Liver (tissue), 9 donors: ENCODE data around the gene HEATR5A. TPM values are rescaled to one million over a fixed set of nuclear protein-coding genes. Genes with fewer than 3 reads are reported as not detected.

Experiments used
- DNase-seq: peaks from one replicate; pipeline ENCODE4 v3.0.0-alpha.2; 2017; ENCODE audit warnings: low spot score
- H3K27ac ChIP-seq, 2 donors: one replicate each; pipeline ENCODE4 v1.7.0; 2013; ENCODE audit warnings: inconsistent platforms in 2 of 2, low read length in 2 of 2, control low read depth in 1 of 2, low read depth in 1 of 2, mild to moderate bottlenecking in 1 of 2
- H3K27me3 ChIP-seq, 4 donors: one replicate each; pipeline versions ENCODE4 v1.6.1 to v1.7.0; 2013; ENCODE audit warnings: low read length in 3 of 4, inconsistent platforms in 1 of 4, mild to moderate bottlenecking in 1 of 4, moderate library complexity in 1 of 4; ENCODE audit not compliant: control insufficient read depth in 4 of 4, insufficient read depth in 4 of 4
- H3K36me3 ChIP-seq, 4 donors: one replicate each; pipeline versions ENCODE4 v1.6.1 to v1.7.0; 2013; ENCODE audit warnings: low read length in 3 of 4, mild to moderate bottlenecking in 3 of 4, low read depth in 1 of 4, moderate library complexity in 1 of 4; ENCODE audit not compliant: control insufficient read depth in 4 of 4, insufficient read depth in 3 of 4
- H3K4me1 ChIP-seq, 4 donors: one replicate each; pipeline versions ENCODE4 v1.6.1 to v1.7.0; 2013; ENCODE audit warnings: low read length in 3 of 4, mild to moderate bottlenecking in 3 of 4, moderate library complexity in 1 of 4; ENCODE audit not compliant: control insufficient read depth in 4 of 4, insufficient read depth in 4 of 4
- H3K4me3 ChIP-seq, 3 donors: one replicate each; pipeline versions ENCODE4 v1.6.1 to v1.7.0; 2013; ENCODE audit warnings: low read length in 3 of 3, control low read depth in 1 of 3, low read depth in 1 of 3, mild to moderate bottlenecking in 1 of 3
- H3K9ac ChIP-seq, 2 donors: one replicate each; pipeline ENCODE4 v1.7.0; 2013; ENCODE audit warnings: low read length in 2 of 2, mild to moderate bottlenecking in 2 of 2, moderate library complexity in 2 of 2, control low read depth in 1 of 2, low read depth in 1 of 2
- H3K9me3 ChIP-seq, 4 donors: one replicate each; pipeline versions ENCODE4 v1.6.1 to v1.7.0; 2013; ENCODE audit warnings: low read length in 3 of 4; ENCODE audit not compliant: control insufficient read depth in 4 of 4
- ATF3 ChIP-seq: IDR thresholded peaks from 2 replicates; pipeline ENCODE4 v1.6.1; 2016; ENCODE audit warnings: antibody characterized with exemption
- CTCF ChIP-seq: fragments of 150-350 bp; IDR thresholded peaks from 2 replicates; pipeline ENCODE4 v1.5.1; 2017; ENCODE audit warnings: improper control_type of control experiment, low read depth, low read length; ENCODE audit not compliant: missing input control
- EGR1 ChIP-seq, 2 donors: IDR thresholded peaks; 2 replicates each; pipeline ENCODE4 v1.6.1; 2016 to 2018; ENCODE audit warnings: antibody characterized with exemption in 2 of 2, low read depth in 2 of 2
- FOXA1 ChIP-seq: IDR thresholded peaks from 2 replicates; pipeline ENCODE4 v1.6.1; 2016; ENCODE audit warnings: antibody characterized with exemption
- FOXA2 ChIP-seq: IDR thresholded peaks from 2 replicates; pipeline ENCODE4 v1.6.1; 2016; ENCODE audit warnings: antibody characterized with exemption
- GABPA ChIP-seq, 2 donors: IDR thresholded peaks in 1 of 2; conservative IDR thresholded peaks in 1 of 2; 2 replicates each; pipeline ENCODE4 v1.6.1; 2016; ENCODE audit warnings: antibody characterized with exemption in 2 of 2, mild to moderate bottlenecking in 1 of 2, moderate library complexity in 1 of 2
- HNF4A ChIP-seq, 2 donors: conservative IDR thresholded peaks; 2 replicates each; pipeline ENCODE4 v1.6.1; 2016; ENCODE audit warnings: antibody characterized with exemption in 2 of 2, mild to moderate bottlenecking in 2 of 2
- HNF4G ChIP-seq: IDR thresholded peaks from 2 replicates; pipeline ENCODE4 v1.6.1; 2016; ENCODE audit warnings: antibody characterized with exemption
- JUND ChIP-seq, 2 donors: IDR thresholded peaks; 2 replicates each; pipeline ENCODE4 v1.6.1; 2016; ENCODE audit warnings: antibody characterized with exemption in 2 of 2
- NR2F2 ChIP-seq: IDR thresholded peaks from 2 replicates; pipeline ENCODE4 v1.6.1; 2016; ENCODE audit warnings: antibody characterized with exemption
- SP1 ChIP-seq: IDR thresholded peaks from 2 replicates; pipeline ENCODE4 v1.6.1; 2018; ENCODE audit warnings: antibody characterized with exemption, mild to moderate bottlenecking
- YY1 ChIP-seq: IDR thresholded peaks from 2 replicates; pipeline ENCODE4 v1.6.1; 2016; ENCODE audit warnings: antibody characterized with exemption, mild to moderate bottlenecking
- WGBS: extraction: QIAGEN DNeasy Blood & Tissue Kit; methylation state at CpG from one replicate; pipeline ENCODE4 v1.1.7; 2013; 5-methylcytosine and 5-hydroxymethylcytosine counted together
- polyA plus RNA-seq, 2 donors: library from polyadenylated mRNA; stranded (reverse) in 1 of 2; unstranded in 1 of 2; fragments of 200-250 nt in 1 of 2; fragments of >200 nt in 1 of 2; fragmentation: Nextera tagmentation in 1 of 2; extraction: Ambion mirVana in 1 of 2; gene quantifications; one replicate each; pipeline versions ENCODE4 v1.2.1 to v1.2.3, GENCODE V29; 2013 to 2015
- total RNA-seq, 2 donors: library from RNA; depleted of rRNA; stranded (reverse); fragments of >200 nt; gene quantifications; one replicate each; pipeline ENCODE4 v1.2.3, GENCODE V29; 2014
- TF ChIP-seq, protein P1 (sequence below): IDR thresholded peaks from 2 replicates; pipeline ENCODE4 v1.6.1; 2016; ENCODE audit warnings: antibody characterized with exemption
- TF ChIP-seq, protein P2 (sequence below): IDR thresholded peaks from 2 replicates; pipeline ENCODE4 v1.6.1; 2016; ENCODE audit warnings: antibody characterized with exemption, mild to moderate bottlenecking
- TF ChIP-seq, protein P3 (sequence below): IDR thresholded peaks from 2 replicates; pipeline ENCODE4 v1.6.1; 2016; ENCODE audit warnings: antibody characterized with exemption
- donor health status: healthy.
- donor health status: healthy.
- donor health status: healthy.
- donor health status: healthy.
- donor health status: healthy.

Gene HEATR5A
- total and polyA plus RNA-seq, 4 donors = 7.3 to 22.8 (median 10.1) TPM

GRCh38 chr14:31395572-31396205 is 24.7 kb downstream of the HEATR5A start:
- H3K4me1 ChIP-seq = no peaks in the 10 kb centered on the region
- no peaks in the 10 kb centered on the region for H3K27me3 ChIP-seq
- peaks cover 6 to 25% (median 14%) of the 10 kb centered on the region in 4 donors for H3K36me3 ChIP-seq
- H3K4me3 ChIP-seq = no peak overlapping the region
- 92% methylated on average over 4 of the region's 4 CpGs for WGBS
- no peak for TF ChIP-seq HNF4G
- TF ChIP-seq CTCF = no peak
- TF ChIP-seq, protein P1, sequence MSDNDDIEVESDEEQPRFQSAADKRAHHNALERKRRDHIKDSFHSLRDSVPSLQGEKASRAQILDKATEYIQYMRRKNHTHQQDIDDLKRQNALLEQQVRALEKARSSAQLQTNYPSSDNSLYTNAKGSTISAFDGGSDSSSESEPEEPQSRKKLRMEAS = no peak
- no peak for TF ChIP-seq FOXA1
- TF ChIP-seq SP1 = no peak
- TF ChIP-seq GABPA (IDR thresholded peaks at IDR 0.05 in 1 of 2, conservative IDR thresholded peaks at IDR 0.05 in 1 of 2) = no peak
- no peak for TF ChIP-seq YY1
- TF ChIP-seq FOXA2 = no peak
- no peak for TF ChIP-seq EGR1 (IDR thresholded peaks at IDR 0.05; ENCODE audit: low read depth in 2 of 2)
- TF ChIP-seq ATF3 = no peak
- no peak for TF ChIP-seq HNF4A (conservative IDR thresholded peaks at IDR 0.05)
- TF ChIP-seq, protein P2, sequence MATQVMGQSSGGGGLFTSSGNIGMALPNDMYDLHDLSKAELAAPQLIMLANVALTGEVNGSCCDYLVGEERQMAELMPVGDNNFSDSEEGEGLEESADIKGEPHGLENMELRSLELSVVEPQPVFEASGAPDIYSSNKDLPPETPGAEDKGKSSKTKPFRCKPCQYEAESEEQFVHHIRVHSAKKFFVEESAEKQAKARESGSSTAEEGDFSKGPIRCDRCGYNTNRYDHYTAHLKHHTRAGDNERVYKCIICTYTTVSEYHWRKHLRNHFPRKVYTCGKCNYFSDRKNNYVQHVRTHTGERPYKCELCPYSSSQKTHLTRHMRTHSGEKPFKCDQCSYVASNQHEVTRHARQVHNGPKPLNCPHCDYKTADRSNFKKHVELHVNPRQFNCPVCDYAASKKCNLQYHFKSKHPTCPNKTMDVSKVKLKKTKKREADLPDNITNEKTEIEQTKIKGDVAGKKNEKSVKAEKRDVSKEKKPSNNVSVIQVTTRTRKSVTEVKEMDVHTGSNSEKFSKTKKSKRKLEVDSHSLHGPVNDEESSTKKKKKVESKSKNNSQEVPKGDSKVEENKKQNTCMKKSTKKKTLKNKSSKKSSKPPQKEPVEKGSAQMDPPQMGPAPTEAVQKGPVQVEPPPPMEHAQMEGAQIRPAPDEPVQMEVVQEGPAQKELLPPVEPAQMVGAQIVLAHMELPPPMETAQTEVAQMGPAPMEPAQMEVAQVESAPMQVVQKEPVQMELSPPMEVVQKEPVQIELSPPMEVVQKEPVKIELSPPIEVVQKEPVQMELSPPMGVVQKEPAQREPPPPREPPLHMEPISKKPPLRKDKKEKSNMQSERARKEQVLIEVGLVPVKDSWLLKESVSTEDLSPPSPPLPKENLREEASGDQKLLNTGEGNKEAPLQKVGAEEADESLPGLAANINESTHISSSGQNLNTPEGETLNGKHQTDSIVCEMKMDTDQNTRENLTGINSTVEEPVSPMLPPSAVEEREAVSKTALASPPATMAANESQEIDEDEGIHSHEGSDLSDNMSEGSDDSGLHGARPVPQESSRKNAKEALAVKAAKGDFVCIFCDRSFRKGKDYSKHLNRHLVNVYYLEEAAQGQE = no peak
- no peak for TF ChIP-seq JUND (IDR thresholded peaks at IDR 0.05)
- no peak for DNase-seq
- H3K9me3 ChIP-seq = no peaks in the 10 kb centered on the region
- no peak overlapping the region for H3K9ac ChIP-seq
- H3K27ac ChIP-seq = no peak overlapping the region

DNA sequence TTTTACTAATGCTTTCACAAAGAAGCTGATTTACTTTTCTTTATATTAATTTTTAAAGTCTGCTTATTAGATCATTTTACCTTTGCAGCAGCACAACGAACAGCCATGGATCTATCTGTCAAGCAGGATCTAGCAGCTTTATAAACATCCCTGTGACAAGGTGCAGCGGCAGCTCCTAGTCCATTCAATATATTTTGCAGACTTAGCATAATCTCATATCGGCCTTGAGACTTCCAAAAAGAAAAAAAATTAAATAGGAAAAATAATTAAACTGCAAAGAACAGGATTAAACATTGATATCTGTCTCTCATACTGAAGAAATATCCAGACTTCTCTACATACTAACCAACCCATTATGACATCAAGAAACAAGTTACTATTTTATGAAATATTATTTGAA is 25.2 kb downstream of the HEATR5A start:
- no peak for DNase-seq
- Histone ChIP-seq H3K36me3 (peaks cover 4 to 25% (median 14%) of the 10 kb centered on the region in 4 donors), H3K27ac (no peak overlapping the region), H3K4me3 (no peak overlapping the region), H3K9me3 (no peaks in the 10 kb centered on the region), H3K27me3 (no peaks in the 10 kb centered on the region), H3K9ac (no peak overlapping the region), H3K4me1 (no peaks in the 10 kb centered on the region)
- 89% methylated on average over 3 of the region's 3 CpGs for WGBS
- TF ChIP-seq, protein P2 = no peak
- TF ChIP-seq ATF3 (no peak), FOXA2 (no peak), HNF4G (no peak), CTCF (no peak), NR2F2 (no peak), FOXA1 (no peak), EGR1 (IDR thresholded peaks at IDR 0.05; ENCODE audit: low read depth in 2 of 2) (no peak), YY1 (no peak), JUND (IDR thresholded peaks at IDR 0.05) (no peak), HNF4A (conservative IDR thresholded peaks at IDR 0.05) (no peak), SP1 (no peak)
- TF ChIP-seq, protein P1 = no peak
- TF ChIP-seq, protein P3, sequence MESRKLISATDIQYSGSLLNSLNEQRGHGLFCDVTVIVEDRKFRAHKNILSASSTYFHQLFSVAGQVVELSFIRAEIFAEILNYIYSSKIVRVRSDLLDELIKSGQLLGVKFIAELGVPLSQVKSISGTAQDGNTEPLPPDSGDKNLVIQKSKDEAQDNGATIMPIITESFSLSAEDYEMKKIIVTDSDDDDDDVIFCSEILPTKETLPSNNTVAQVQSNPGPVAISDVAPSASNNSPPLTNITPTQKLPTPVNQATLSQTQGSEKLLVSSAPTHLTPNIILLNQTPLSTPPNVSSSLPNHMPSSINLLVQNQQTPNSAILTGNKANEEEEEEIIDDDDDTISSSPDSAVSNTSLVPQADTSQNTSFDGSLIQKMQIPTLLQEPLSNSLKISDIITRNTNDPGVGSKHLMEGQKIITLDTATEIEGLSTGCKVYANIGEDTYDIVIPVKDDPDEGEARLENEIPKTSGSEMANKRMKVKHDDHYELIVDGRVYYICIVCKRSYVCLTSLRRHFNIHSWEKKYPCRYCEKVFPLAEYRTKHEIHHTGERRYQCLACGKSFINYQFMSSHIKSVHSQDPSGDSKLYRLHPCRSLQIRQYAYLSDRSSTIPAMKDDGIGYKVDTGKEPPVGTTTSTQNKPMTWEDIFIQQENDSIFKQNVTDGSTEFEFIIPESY = no peak
